GM21528 (cell line): Measurements from ENCODE around the gene AUTS2.

Experiments
- ATAC-seq: cut with Tn5 transposase; IDR thresholded peaks from one replicate; pipeline ENCODE4 v1.9.1; 2021; ENCODE audit warnings: mild to moderate bottlenecking, moderate library complexity; ENCODE audit not compliant: unreplicated experiment, low FRiP score

AUTS2 gene

GRCh38 chr7:70006261-70006920 lies 408.1 kb downstream of the AUTS2 start:
- ATAC-seq, result no peak

DNA sequence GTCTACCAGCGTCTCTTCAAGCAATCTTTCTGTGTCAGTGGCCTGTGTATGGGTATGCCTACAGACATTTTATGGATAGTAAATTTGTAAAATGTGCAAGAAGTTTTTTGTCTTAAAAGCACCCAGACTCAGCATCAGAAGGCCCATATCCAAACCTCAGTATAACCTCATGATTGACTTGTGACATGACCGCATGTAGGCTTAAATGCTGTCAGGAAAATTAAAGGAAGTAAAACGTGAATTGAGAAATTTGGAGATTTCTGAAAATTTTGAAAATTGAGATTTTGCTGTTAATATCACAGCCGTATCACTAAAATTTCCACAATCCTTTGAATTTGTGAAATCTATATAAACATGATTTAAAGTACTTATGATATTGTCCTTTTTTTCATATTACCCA lies 410.2 kb downstream of the AUTS2 start:
- ATAC-seq, result no peak

DNA sequence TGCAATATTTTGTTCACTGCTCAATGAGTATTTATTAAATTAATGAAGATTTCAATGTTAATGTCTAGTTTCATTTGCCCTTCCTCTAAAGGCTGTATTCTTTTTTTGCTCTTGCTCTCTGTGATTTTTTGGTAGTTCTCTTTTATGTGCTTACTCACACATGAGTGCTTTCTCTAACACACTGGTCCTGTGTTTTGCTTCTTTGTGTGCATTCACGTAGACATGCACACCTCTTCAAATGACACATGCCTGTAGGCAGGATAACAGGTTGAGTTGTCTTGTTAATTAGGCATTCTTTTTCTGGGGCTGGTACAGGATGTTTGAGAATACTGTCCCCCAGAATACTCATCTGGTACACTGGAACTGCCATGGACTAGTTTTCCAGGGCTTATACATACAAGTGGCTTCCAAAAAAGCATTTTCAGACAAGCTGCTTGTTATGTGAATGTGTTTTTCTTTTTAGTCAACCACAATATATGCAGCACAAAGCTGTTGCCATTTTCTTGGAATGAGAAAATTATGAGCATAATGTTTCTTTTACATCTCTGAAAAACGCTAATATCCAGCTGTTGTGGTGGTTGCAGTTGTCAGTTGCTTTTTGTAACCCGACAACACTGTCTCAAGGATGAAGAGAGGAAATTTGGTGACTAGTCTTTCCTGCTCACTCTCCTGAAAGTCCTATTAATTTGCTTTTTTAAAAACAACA lies 416.4 kb downstream of the AUTS2 start:
- no peak for ATAC-seq

DNA sequence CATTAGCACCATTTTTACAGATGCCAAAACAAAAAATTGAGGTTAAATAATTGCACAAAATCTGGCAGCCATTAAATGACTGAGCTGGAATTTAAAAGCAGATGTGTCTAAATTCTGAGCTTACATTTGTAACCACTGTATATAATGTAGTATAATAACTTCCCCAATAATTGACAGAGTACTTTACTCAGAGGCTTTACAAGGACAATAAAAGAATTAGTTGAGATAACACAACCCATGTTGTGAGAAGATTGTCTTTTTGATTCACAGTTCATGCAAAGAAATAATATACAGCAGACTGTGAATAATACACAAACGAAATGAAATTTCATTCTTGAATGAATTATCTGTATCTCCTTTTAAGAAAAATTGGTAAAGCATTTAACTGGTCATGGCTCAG lies 417.1 kb downstream of the AUTS2 start:
- ATAC-seq, result no peak

DNA sequence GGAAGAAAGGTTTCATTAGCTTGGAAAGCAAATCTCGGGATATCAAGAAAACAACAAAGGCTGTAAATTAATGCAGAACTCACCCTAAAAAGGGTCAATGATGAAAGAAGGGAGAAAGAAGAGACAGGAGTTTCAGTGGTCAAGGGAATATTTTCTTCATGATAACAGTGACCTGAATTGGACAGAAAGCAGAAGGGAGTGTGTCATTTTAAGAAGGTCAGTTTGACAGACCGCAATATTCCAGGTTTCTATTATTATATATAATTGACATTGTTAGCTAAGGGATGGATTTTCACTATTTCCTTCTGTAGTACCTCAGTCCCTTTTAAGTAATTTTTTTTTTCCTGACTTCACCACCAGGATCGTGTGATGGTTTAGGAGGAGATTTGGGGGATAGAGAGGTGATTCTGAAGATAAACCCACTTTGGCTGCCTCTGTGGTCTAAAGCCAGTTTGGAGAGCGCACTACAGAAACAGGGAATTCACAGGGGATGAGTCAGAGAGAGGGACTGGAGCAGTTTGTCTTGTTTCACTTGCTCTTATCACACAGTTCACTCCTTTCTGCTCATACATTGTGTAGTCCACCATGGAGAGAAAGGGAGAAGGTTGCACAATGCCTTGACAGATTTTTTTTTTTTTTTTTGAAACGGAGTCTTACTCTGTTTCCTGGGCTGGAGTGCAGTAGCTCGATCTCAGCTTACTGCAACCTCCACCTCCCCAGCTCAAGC lies 417.9 kb downstream of the AUTS2 start:
- no peak for ATAC-seq

DNA sequence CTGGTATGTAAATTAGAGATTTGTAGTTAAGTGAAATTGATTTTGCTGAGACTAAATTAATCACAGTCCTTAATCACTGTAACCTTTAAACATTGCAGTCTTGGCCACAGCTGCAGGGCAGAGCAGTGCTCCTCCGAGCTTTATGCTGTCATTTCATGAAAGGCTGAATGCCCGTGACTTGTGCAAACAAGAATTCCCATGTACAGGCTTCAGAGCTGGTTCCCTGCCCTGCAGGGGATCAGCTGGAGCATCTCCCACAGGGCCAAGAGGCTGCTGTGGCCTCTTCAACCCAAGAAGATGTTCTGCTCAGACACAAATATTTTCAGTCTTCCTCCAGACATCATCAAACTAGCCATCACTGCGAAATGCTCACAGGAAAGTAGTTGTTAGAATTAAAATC lies 419.1 kb downstream of the AUTS2 start:
- ATAC-seq, result no peak

DNA sequence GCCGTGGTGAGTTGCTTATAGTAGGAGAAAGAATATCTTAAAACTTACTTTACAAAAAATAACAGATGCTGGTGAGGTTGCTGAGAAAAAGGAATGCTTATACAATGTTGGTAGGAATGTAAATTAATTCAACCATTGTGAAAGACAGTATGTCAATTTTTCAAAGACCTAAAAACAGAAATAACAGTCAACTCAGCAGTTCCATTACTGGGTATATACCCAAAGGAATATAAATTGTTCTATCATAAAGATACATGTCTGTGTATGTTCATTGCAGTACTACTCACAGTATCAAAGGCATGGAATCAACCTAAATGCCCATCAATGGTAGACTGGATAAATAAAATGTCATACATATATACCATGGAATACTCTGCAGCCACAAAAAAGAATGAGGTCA lies 420.4 kb downstream of the AUTS2 start:
- ATAC-seq, result no peak

GRCh38 chr7:70027867-70028266 lies 429.6 kb downstream of the AUTS2 start:
- ATAC-seq, result no peak

GRCh38 chr7:70028620-70029019 lies 430.3 kb downstream of the AUTS2 start:
- no peak for ATAC-seq

GRCh38 chr7:70029993-70030392 lies 431.7 kb downstream of the AUTS2 start:
- ATAC-seq, result no peak

DNA sequence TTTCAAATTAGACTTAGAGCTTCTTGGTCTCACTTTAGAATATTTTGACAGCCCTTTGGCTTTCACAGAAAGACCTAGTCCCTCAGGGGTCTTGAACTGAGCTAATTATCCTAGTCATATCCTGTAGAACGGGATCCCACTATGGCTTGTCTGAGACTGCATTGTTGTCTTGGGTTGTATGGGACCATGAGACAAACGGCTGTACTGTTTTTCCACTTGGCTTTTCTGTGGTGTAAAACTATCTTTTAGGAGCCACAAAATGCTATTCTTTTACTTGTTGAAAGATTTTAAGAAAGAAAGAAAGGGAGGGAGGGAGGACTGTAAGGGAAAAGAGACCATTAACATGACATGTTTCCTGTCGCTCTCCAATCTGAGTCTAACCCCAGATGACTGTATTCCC lies 432.5 kb downstream of the AUTS2 start:
- ATAC-seq, result no peak

- no peak for ATAC-seq
Measured at GRCh38 chr7:70031245-70031644, 433.0 kb downstream of the AUTS2 start.

GRCh38 chr7:70032649-70033048 lies 434.4 kb downstream of the AUTS2 start:
- ATAC-seq, result no peak

DNA sequence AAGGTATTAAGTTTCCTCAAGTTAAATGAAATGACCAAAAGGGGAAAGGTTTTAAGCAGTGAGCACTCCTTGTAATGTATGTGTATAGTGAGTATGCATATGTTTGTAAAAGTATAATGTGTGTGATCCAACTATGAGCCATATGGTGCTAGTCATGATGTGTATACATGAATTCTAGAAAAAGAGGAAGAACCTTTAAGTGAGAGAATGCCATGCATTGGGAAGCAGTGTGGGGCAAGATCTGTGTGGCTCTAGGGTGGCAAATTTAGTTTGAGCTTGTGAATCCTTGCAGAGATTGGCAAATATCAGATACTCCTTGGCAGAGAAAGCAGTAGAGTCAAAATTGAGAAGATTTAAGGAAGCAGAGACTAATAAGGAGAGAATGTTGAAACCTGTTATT lies 435.0 kb downstream of the AUTS2 start:
- no peak for ATAC-seq

GRCh38 chr7:70034999-70035398 lies 436.7 kb downstream of the AUTS2 start:
- ATAC-seq, result no peak

- ATAC-seq, result no peak
Measured at GRCh38 chr7:70035519-70035918, 437.2 kb downstream of the AUTS2 start.

GRCh38 chr7:70035955-70036354 lies 437.7 kb downstream of the AUTS2 start:
- ATAC-seq, result no peak

- ATAC-seq, result no peak
Measured at GRCh38 chr7:70036695-70037094, 438.4 kb downstream of the AUTS2 start.

GRCh38 chr7:70037171-70037933 lies 439.1 kb downstream of the AUTS2 start:
- no peak for ATAC-seq

- ATAC-seq, result no peak
Measured at GRCh38 chr7:70040051-70040450, 441.8 kb downstream of the AUTS2 start.
